ENCODE measurements around the gene SHANK1.
A peak's percentile ranks its signal among the peaks of the same experiment; 100 is the strongest.

SHANK1 gene

GRCh38 chr19:50710612-50711011, 9.0 kb downstream of the SHANK1 start:
- DNase-seq, result no peak

GRCh38 chr19:50710094-50710493, 9.5 kb downstream of the SHANK1 start:
- DNase-seq, result no peak

- DNase-seq, result no peak
Observed at GRCh38 chr19:50708179-50708879, 11.3 kb downstream of the SHANK1 start.

GRCh38 chr19:50706387-50706786, 13.2 kb downstream of the SHANK1 start:
- DNase-seq, result no peak

GRCh38 chr19:50705422-50706019, 14.1 kb downstream of the SHANK1 start:
- DNase-seq, result peak; percentile 38

- DNase-seq, result no peak
Observed at GRCh38 chr19:50703915-50704796, 15.4 kb downstream of the SHANK1 start.

- DNase-seq, result no peak
Observed at GRCh38 chr19:50702871-50703829, 16.5 kb downstream of the SHANK1 start.

- DNase-seq, result no peak
Observed at GRCh38 chr19:50702158-50702870, 17.3 kb downstream of the SHANK1 start.

- DNase-seq, result no peak
Observed at GRCh38 chr19:50701367-50701985, 18.1 kb downstream of the SHANK1 start.

GRCh38 chr19:50697414-50698124, 22.0 kb downstream of the SHANK1 start:
- no peak for DNase-seq

- no peak for DNase-seq
Observed at GRCh38 chr19:50696094-50696483, 23.5 kb downstream of the SHANK1 start.

- DNase-seq, result no peak
Observed at GRCh38 chr19:50695251-50696093, 24.1 kb downstream of the SHANK1 start.

GRCh38 chr19:50694815-50695145, 24.8 kb downstream of the SHANK1 start:
- no peak for DNase-seq

- DNase-seq, result no peak
Observed at GRCh38 chr19:50693064-50693975, 26.3 kb downstream of the SHANK1 start.

GRCh38 chr19:50690439-50690838, 29.2 kb downstream of the SHANK1 start:
- no peak for DNase-seq

GRCh38 chr19:50688766-50689165, 30.8 kb downstream of the SHANK1 start:
- DNase-seq, result no peak

GRCh38 chr19:50686310-50687032, 33.1 kb downstream of the SHANK1 start:
- DNase-seq, result no peak

All from NCI-H1436 (cell line).